Effector memory CD4-positive, alpha-beta T cell (primary cell): ENCODE results near the gene ASAP3.

Experiments used
- DNase-seq, 3 donors: peaks; one replicate each; pipeline ENCODE4 v3.0.0-alpha.2; 2020
- H3K27ac ChIP-seq: 2 replicates; pipeline ENCODE4 v1.7.0; 2013; ENCODE audit warnings: mild to moderate bottlenecking, low read length, moderate library complexity; ENCODE audit not compliant: insufficient read depth, poor library complexity, severe bottlenecking
- H3K27me3 ChIP-seq: replicated peaks from 2 replicates; pipeline ENCODE4 v1.7.0; 2013; ENCODE audit warnings: mild to moderate bottlenecking, low read length; ENCODE audit not compliant: insufficient read depth, control insufficient read depth, poor library complexity, severe bottlenecking
- H3K36me3 ChIP-seq: 2 replicates; pipeline ENCODE4 v1.7.0; 2013; ENCODE audit warnings: mild to moderate bottlenecking, low read length, moderate library complexity; ENCODE audit not compliant: control insufficient read depth, insufficient read depth
- H3K4me1 ChIP-seq: 2 replicates; pipeline ENCODE4 v1.7.0; 2013; ENCODE audit warnings: low read length, mild to moderate bottlenecking; ENCODE audit not compliant: control insufficient read depth, insufficient read depth, poor library complexity, severe bottlenecking
- H3K4me3 ChIP-seq: 2 replicates; pipeline ENCODE4 v1.7.0; 2013; ENCODE audit warnings: low read length, low read depth, mild to moderate bottlenecking; ENCODE audit not compliant: insufficient read depth, poor library complexity, severe bottlenecking
- H3K9me3 ChIP-seq: 2 replicates; pipeline ENCODE4 v1.7.0; 2013; ENCODE audit warnings: mild to moderate bottlenecking, low read length, moderate library complexity; ENCODE audit not compliant: control insufficient read depth

ASAP3 gene

GRCh38 chr1:23417570-23417969 is 66.4 kb downstream of the ASAP3 start:
- DNase-seq, result no peak

GRCh38 chr1:23416964-23417363 is 67.0 kb downstream of the ASAP3 start:
- no peak for DNase-seq
- Histone ChIP-seq H3K4me1 (peaks cover 2% of the 10 kb centered on the region), H3K27me3 (no peaks in the 10 kb centered on the region)

More at GRCh38 chr1:23417570-23417969, 66.4 kb downstream of the ASAP3 start:
- H3K36me3 ChIP-seq, result peaks cover 10% of the 10 kb centered on the region
- no peak overlapping the region for H3K27ac ChIP-seq
- no peak overlapping the region for H3K4me3 ChIP-seq
- peaks cover 8% of the 10 kb centered on the region for H3K4me1 ChIP-seq
- H3K9me3 ChIP-seq, result no peaks in the 10 kb centered on the region
- no peaks in the 10 kb centered on the region for H3K27me3 ChIP-seq

GRCh38 chr1:23408797-23409290 is 75.1 kb downstream of the ASAP3 start:
- Histone ChIP-seq H3K27me3 (no peaks in the 10 kb centered on the region), H3K27ac (no peak overlapping the region), H3K36me3 (no peaks in the 10 kb centered on the region), H3K4me3 (no peak overlapping the region), H3K9me3 (no peaks in the 10 kb centered on the region), H3K4me1 (peaks cover 4% of the 10 kb centered on the region)
- no peak for DNase-seq

More at GRCh38 chr1:23416964-23417363, 67.0 kb downstream of the ASAP3 start:
- H3K36me3 ChIP-seq, result peaks cover 10% of the 10 kb centered on the region
- no peak overlapping the region for H3K4me3 ChIP-seq
- H3K27ac ChIP-seq, result no peak overlapping the region
- no peaks in the 10 kb centered on the region for H3K9me3 ChIP-seq

- DNase-seq, result no peak
- peaks cover 4% of the 10 kb centered on the region for H3K36me3 ChIP-seq
- H3K4me3 ChIP-seq, result no peak overlapping the region
Observed at GRCh38 chr1:23407016-23407630, 76.9 kb downstream of the ASAP3 start.

GRCh38 chr1:23405946-23406345 is 78.0 kb downstream of the ASAP3 start:
- H3K9me3 ChIP-seq, result no peaks in the 10 kb centered on the region
- H3K4me1 ChIP-seq, result peaks cover 5% of the 10 kb centered on the region
- no peak overlapping the region for H3K27ac ChIP-seq
- H3K36me3 ChIP-seq, result peaks cover 4% of the 10 kb centered on the region
- no peaks in the 10 kb centered on the region for H3K27me3 ChIP-seq
- no peak for DNase-seq
- H3K4me3 ChIP-seq, result no peak overlapping the region

More at GRCh38 chr1:23407016-23407630, 76.9 kb downstream of the ASAP3 start:
- no peaks in the 10 kb centered on the region for H3K9me3 ChIP-seq
- H3K4me1 ChIP-seq, result peaks cover 5% of the 10 kb centered on the region
- no peaks in the 10 kb centered on the region for H3K27me3 ChIP-seq
- H3K27ac ChIP-seq, result no peak overlapping the region

GRCh38 chr1:23403735-23404486 is 80.1 kb downstream of the ASAP3 start:
- H3K4me3 ChIP-seq, result no peak overlapping the region
- no peaks in the 10 kb centered on the region for H3K27me3 ChIP-seq
- H3K9me3 ChIP-seq, result no peaks in the 10 kb centered on the region
- H3K36me3 ChIP-seq, result peaks cover 4% of the 10 kb centered on the region
- peaks cover 5% of the 10 kb centered on the region for H3K4me1 ChIP-seq
- no peak overlapping the region for H3K27ac ChIP-seq
- peak; percentile 50 to 63 (median 54) for DNase-seq

DNA sequence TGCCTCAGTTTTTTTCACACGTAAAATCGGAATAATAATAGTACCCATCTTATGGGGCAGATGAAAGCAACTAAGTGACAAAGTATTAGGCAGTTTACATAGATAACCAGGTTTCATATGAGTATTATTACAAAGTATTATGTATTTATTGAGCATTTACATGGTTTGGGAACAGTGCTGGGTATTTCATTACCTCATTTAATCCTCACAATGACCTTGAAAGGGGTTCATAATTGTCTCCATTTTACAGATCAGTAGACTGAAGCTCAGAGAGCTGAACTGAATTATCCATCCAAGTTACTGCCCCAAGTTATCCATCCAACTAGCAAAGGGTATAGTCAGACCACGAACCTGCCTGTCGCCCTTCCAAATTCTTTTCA is 80.6 kb downstream of the ASAP3 start:
- no peak overlapping the region for H3K27ac ChIP-seq
- H3K4me3 ChIP-seq, result no peak overlapping the region
- no peaks in the 10 kb centered on the region for H3K9me3 ChIP-seq
- DNase-seq, result no peak
- no peaks in the 10 kb centered on the region for H3K27me3 ChIP-seq
- peaks cover 4% of the 10 kb centered on the region for H3K36me3 ChIP-seq
- peaks cover 5% of the 10 kb centered on the region for H3K4me1 ChIP-seq

- H3K4me1 ChIP-seq, result peaks cover 5% of the 10 kb centered on the region
- no peaks in the 10 kb centered on the region for H3K9me3 ChIP-seq
- peaks cover 4% of the 10 kb centered on the region for H3K36me3 ChIP-seq
- no peaks in the 10 kb centered on the region for H3K27me3 ChIP-seq
- no peak overlapping the region for H3K4me3 ChIP-seq
- DNase-seq, result no peak
- no peak overlapping the region for H3K27ac ChIP-seq
Observed at GRCh38 chr1:23403038-23403336, 81.0 kb downstream of the ASAP3 start.

- Histone ChIP-seq H3K27me3 (no peaks in the 10 kb centered on the region), H3K36me3 (peaks cover 4% of the 10 kb centered on the region), H3K9me3 (no peaks in the 10 kb centered on the region), H3K4me3 (no peak overlapping the region), H3K4me1 (peaks cover 5% of the 10 kb centered on the region), H3K27ac (no peak overlapping the region)
- DNase-seq, result no peak
Observed at GRCh38 chr1:23402286-23403037, 81.5 kb downstream of the ASAP3 start.

- H3K27ac ChIP-seq, result no peak overlapping the region
- no peak for DNase-seq
- no peaks in the 10 kb centered on the region for H3K27me3 ChIP-seq
Observed at GRCh38 chr1:23401313-23401712, 82.7 kb downstream of the ASAP3 start.

More at GRCh38 chr1:23401313-23401712, 82.7 kb downstream of the ASAP3 start:
- peaks cover 5% of the 10 kb centered on the region for H3K4me1 ChIP-seq
- no peak overlapping the region for H3K4me3 ChIP-seq
- no peaks in the 10 kb centered on the region for H3K9me3 ChIP-seq
- H3K36me3 ChIP-seq, result peaks cover 4% of the 10 kb centered on the region
